Trophoblast cell (in vitro differentiated cells and primary cell): ENCODE data around the gene JAZF1.

ENCODE experiments used
- DNase-seq, 2 donors: peaks; one replicate each; pipeline ENCODE4 v3.0.0-alpha.2; 2016
- H2AFZ ChIP-seq: 2 replicates; pipeline ENCODE4 v1.6.1; 2013; ENCODE audit warnings: low read length, moderate library complexity, mild to moderate bottlenecking; ENCODE audit not compliant: insufficient read depth, poor library complexity
- H2AK5ac ChIP-seq: 2 replicates; pipeline ENCODE4 v1.6.1; 2013; ENCODE audit warnings: mild to moderate bottlenecking, low read length
- H2BK120ac ChIP-seq: 2 replicates; pipeline ENCODE4 v1.6.1; 2013; ENCODE audit warnings: low read length, mild to moderate bottlenecking, moderate library complexity; ENCODE audit not compliant: insufficient read depth, poor library complexity
- H2BK12ac ChIP-seq: 2 replicates; pipeline ENCODE4 v1.6.1; 2013; ENCODE audit warnings: mild to moderate bottlenecking, low read length, moderate library complexity
- H2BK5ac ChIP-seq: 2 replicates; pipeline ENCODE4 v1.6.1; 2013; ENCODE audit warnings: low read length, low read depth, moderate library complexity, mild to moderate bottlenecking; ENCODE audit not compliant: poor library complexity
- H3K14ac ChIP-seq: 2 replicates; pipeline ENCODE4 v1.6.1; 2013; ENCODE audit warnings: mild to moderate bottlenecking, low read length
- H3K18ac ChIP-seq: 2 replicates; pipeline ENCODE4 v1.6.1; 2013; ENCODE audit warnings: mild to moderate bottlenecking, low read length
- H3K23ac ChIP-seq: 2 replicates; pipeline ENCODE4 v1.6.1; 2013; ENCODE audit warnings: low read length
- H3K27ac ChIP-seq: 2 replicates; pipeline ENCODE4 v1.5.1; 2013; ENCODE audit warnings: low read depth, mild to moderate bottlenecking, inconsistent platforms, low read length, moderate library complexity
- H3K27me3 ChIP-seq: 2 replicates; pipeline ENCODE4 v1.6.1; 2013; ENCODE audit warnings: inconsistent platforms, mild to moderate bottlenecking, low read length, moderate library complexity; ENCODE audit not compliant: insufficient read depth
- H3K36me3 ChIP-seq, 2 experiments: 1 replicate in 1 of 2; 2 replicates in 1 of 2; pipeline ENCODE4 v1.6.1; 2013; ENCODE audit warnings: low read length in 2 of 2, mild to moderate bottlenecking in 2 of 2, moderate library complexity in 1 of 2; ENCODE audit not compliant: insufficient read depth in 2 of 2, control insufficient read depth in 1 of 2
- H3K4ac ChIP-seq: 2 replicates; pipeline ENCODE4 v1.6.1; 2013; ENCODE audit warnings: low read depth, mild to moderate bottlenecking, low read length, moderate library complexity
- H3K4me1 ChIP-seq, 2 experiments: 1 replicate in 1 of 2; 2 replicates in 1 of 2; pipeline ENCODE4 v1.6.1; 2013; ENCODE audit warnings: low read length in 2 of 2, mild to moderate bottlenecking in 2 of 2, moderate library complexity in 1 of 2; ENCODE audit not compliant: insufficient read depth in 2 of 2, control insufficient read depth in 1 of 2
- H3K4me2 ChIP-seq: 2 replicates; pipeline ENCODE4 v1.6.1; 2013; ENCODE audit warnings: inconsistent platforms, mild to moderate bottlenecking, low read length, moderate library complexity
- H3K4me3 ChIP-seq: 2 replicates; pipeline ENCODE4 v1.5.1; 2013; ENCODE audit warnings: mild to moderate bottlenecking, low read depth, low read length, inconsistent platforms
- H3K79me1 ChIP-seq: one replicate; pipeline ENCODE4 v1.6.1; 2013; ENCODE audit warnings: low read length
- H3K79me2 ChIP-seq: 2 replicates; pipeline ENCODE4 v1.6.1; 2013; ENCODE audit warnings: low read length, mild to moderate bottlenecking; ENCODE audit not compliant: control insufficient read depth, insufficient read depth, poor library complexity
- H3K9ac ChIP-seq: 2 replicates; pipeline ENCODE4 v1.6.1; 2013; ENCODE audit warnings: mild to moderate bottlenecking, low read length
- H3K9me3 ChIP-seq: 2 replicates; pipeline ENCODE4 v1.6.1; 2013; ENCODE audit warnings: low read depth, mild to moderate bottlenecking, control low read depth, inconsistent platforms, low read length; ENCODE audit not compliant: insufficient read depth
- H4K12ac ChIP-seq: 2 replicates; pipeline ENCODE4 v1.6.1; 2013; ENCODE audit warnings: low read depth, mild to moderate bottlenecking, low read length, moderate library complexity
- H4K8ac ChIP-seq: 2 replicates; pipeline ENCODE4 v1.6.1; 2013; ENCODE audit warnings: low read depth, mild to moderate bottlenecking, low read length, moderate library complexity
- H4K91ac ChIP-seq: one replicate; pipeline ENCODE4 v1.6.1; 2013; ENCODE audit warnings: low read depth, mild to moderate bottlenecking, low read length, moderate library complexity
- WGBS: extraction: QIAGEN DNeasy Blood & Tissue Kit; methylation state at CpG from one replicate; pipeline ENCODE4 v1.1.7; 2013; ENCODE audit warnings: missing lambda C conversion rate; ENCODE audit not compliant: insufficient read length, insufficient coverage; ENCODE audit errors: extremely low coverage; 5-methylcytosine and 5-hydroxymethylcytosine counted together

The JAZF1 gene

GRCh38 chr7:27946351-27946750, 234.2 kb downstream of the JAZF1 start:
- no peaks in the 10 kb centered on the region for H3K27me3 ChIP-seq
- H3K4me3 ChIP-seq, result no peak overlapping the region
- H3K18ac ChIP-seq, result no peak overlapping the region
- no peak for DNase-seq
- no peak overlapping the region for H2BK120ac ChIP-seq
- no peaks in the 10 kb centered on the region for H3K79me2 ChIP-seq
- H2AFZ ChIP-seq, result no peak overlapping the region
- H3K36me3 ChIP-seq, result no peaks in the 10 kb centered on the region
- H3K4me2 ChIP-seq, result no peak overlapping the region
- WGBS, result no CpG with 5 or more reads among the region's 2 CpGs
- no peak overlapping the region for H4K91ac ChIP-seq
- H2AK5ac ChIP-seq, result no peak overlapping the region
- H3K9me3 ChIP-seq, result no peaks in the 10 kb centered on the region
- no peaks in the 10 kb centered on the region for H3K79me1 ChIP-seq
- H4K12ac ChIP-seq, result no peak overlapping the region
- H3K4ac ChIP-seq, result no peak overlapping the region
- no peak overlapping the region for H3K14ac ChIP-seq
- H4K8ac ChIP-seq, result no peak overlapping the region
- H3K23ac ChIP-seq, result no peak overlapping the region
- H3K27ac ChIP-seq, result no peak overlapping the region
- H3K4me1 ChIP-seq, result no peaks in the 10 kb centered on the region
- no peak overlapping the region for H2BK12ac ChIP-seq
- no peak overlapping the region for H3K9ac ChIP-seq
- no peak overlapping the region for H2BK5ac ChIP-seq

- Histone ChIP-seq H3K18ac (no peak overlapping the region), H3K4me2 (no peak overlapping the region), H2AK5ac (no peak overlapping the region), H3K36me3 (no peaks in the 10 kb centered on the region), H3K9ac (no peak overlapping the region), H3K79me1 (no peaks in the 10 kb centered on the region), H2BK5ac (no peak overlapping the region), H3K9me3 (no peaks in the 10 kb centered on the region), H4K12ac (no peak overlapping the region), H2BK12ac (no peak overlapping the region), H4K91ac (no peak overlapping the region), H4K8ac (no peak overlapping the region), H3K4me1 (no peaks in the 10 kb centered on the region), H3K79me2 (no peaks in the 10 kb centered on the region), H3K14ac (no peak overlapping the region), H3K23ac (no peak overlapping the region), H3K27me3 (no peaks in the 10 kb centered on the region), H3K4me3 (no peak overlapping the region), H2AFZ (no peak overlapping the region), H3K27ac (no peak overlapping the region), H3K4ac (no peak overlapping the region), H2BK120ac (no peak overlapping the region)
- DNase-seq, result no peak
- no CpG with 5 or more reads among the region's 10 CpGs for WGBS
Measured at GRCh38 chr7:27945058-27945795, 235.4 kb downstream of the JAZF1 start.

DNA sequence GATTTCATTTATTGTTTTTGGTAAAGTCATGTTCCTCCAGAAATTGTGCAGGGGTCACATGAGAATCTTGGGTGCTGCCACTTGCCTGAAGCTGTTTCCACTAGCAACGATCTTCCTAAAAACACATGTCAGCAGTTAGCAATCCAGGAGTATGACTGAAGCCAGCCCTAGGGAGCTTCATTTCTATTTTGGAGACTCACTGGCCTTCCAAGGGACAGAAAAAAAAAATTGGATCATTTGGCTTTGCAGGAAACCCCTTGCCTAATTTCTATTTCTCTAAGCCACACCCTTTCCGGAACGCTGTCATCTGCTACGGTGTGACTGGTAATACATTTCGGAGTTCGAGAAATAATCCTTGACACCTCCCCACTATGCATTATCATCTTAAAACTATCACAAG, 236.0 kb downstream of the JAZF1 start:
- Histone ChIP-seq H3K4me2 (no peak overlapping the region), H3K4me3 (no peak overlapping the region), H2BK120ac (no peak overlapping the region), H3K27me3 (no peaks in the 10 kb centered on the region), H3K14ac (no peak overlapping the region), H3K79me2 (no peaks in the 10 kb centered on the region), H3K27ac (no peak overlapping the region), H3K23ac (no peak overlapping the region), H3K79me1 (no peaks in the 10 kb centered on the region), H3K4ac (no peak overlapping the region), H2AK5ac (no peak overlapping the region), H4K91ac (no peak overlapping the region), H3K36me3 (no peaks in the 10 kb centered on the region), H2AFZ (no peak overlapping the region), H2BK12ac (no peak overlapping the region), H3K18ac (no peak overlapping the region), H3K9ac (no peak overlapping the region), H4K8ac (no peak overlapping the region), H3K4me1 (no peaks in the 10 kb centered on the region), H2BK5ac (no peak overlapping the region), H4K12ac (no peak overlapping the region), H3K9me3 (no peaks in the 10 kb centered on the region)
- no peak for DNase-seq
- WGBS, result no CpG with 5 or more reads among the region's 6 CpGs

DNA sequence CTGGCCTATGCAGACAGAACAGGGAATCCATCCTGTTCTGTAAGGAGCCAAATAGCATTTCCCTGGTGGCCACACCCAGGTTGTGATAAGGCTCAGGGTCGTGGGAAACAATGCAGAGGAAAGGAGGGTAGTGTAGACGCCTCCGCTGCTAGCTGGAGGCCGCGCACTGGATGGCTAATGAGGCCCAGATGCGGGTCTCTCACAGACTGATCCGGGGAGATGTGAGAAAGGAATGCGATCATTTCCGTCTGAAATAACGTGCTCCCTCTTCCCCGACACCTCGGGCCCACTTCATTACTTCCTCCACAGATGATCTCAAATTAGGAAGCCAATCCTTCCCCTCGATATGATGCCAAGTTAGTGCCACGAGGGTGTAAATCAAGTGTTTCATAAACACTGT, 237.4 kb downstream of the JAZF1 start:
- no peak overlapping the region for H4K8ac ChIP-seq
- no peaks in the 10 kb centered on the region for H3K79me2 ChIP-seq
- H3K23ac ChIP-seq, result no peak overlapping the region
- H3K4me2 ChIP-seq, result no peak overlapping the region
- no peak overlapping the region for H3K4ac ChIP-seq
- H3K14ac ChIP-seq, result no peak overlapping the region
- no peak overlapping the region for H2BK12ac ChIP-seq
- no peak overlapping the region for H3K18ac ChIP-seq
- no peak overlapping the region for H3K27ac ChIP-seq
- peak in 1 of 2 donors; percentile 16 for DNase-seq
- H2BK5ac ChIP-seq, result no peak overlapping the region
- H3K4me1 ChIP-seq, result no peaks in the 10 kb centered on the region
- no peak overlapping the region for H2BK120ac ChIP-seq
- H4K91ac ChIP-seq, result no peak overlapping the region
- H3K9me3 ChIP-seq, result no peaks in the 10 kb centered on the region
- H3K4me3 ChIP-seq, result no peak overlapping the region
- no peaks in the 10 kb centered on the region for H3K27me3 ChIP-seq
- no peak overlapping the region for H4K12ac ChIP-seq
- H2AK5ac ChIP-seq, result no peak overlapping the region
- H3K79me1 ChIP-seq, result no peaks in the 10 kb centered on the region
- no peak overlapping the region for H2AFZ ChIP-seq
- peak overlapping the region; percentile 22 for H3K9ac ChIP-seq
- no peaks in the 10 kb centered on the region for H3K36me3 ChIP-seq
- WGBS, result no CpG with 5 or more reads among the region's 14 CpGs
